Measurements from ENCODE around the gene MAN2A2.
"Not testable (repeated sequence)": the region's sequence is repeated elsewhere in the genome, so short reads cannot be mapped to it uniquely, and the experiment has no call there.

Gene MAN2A2

GRCh38 chr15:90871716-90872485 lies 31.2 kb upstream of the MAN2A2 start:
- peak in 1 of 6 experiments; percentile 24 for DNase-seq

GRCh38 chr15:90872486-90873184 lies 30.5 kb upstream of the MAN2A2 start:
- no peak for DNase-seq

GRCh38 chr15:90873488-90873997 lies 29.6 kb upstream of the MAN2A2 start:
- DNase-seq, result no peak

GRCh38 chr15:90873998-90874605 lies 29.0 kb upstream of the MAN2A2 start:
- DNase-seq, result no peak

- DNase-seq, result not testable (repeated sequence)
Observed at GRCh38 chr15:90874986-90875385, 28.1 kb upstream of the MAN2A2 start.

GRCh38 chr15:90875549-90875981 lies 27.5 kb upstream of the MAN2A2 start:
- no peak for DNase-seq

- DNase-seq, result no peak
Observed at GRCh38 chr15:90876046-90876445, 27.1 kb upstream of the MAN2A2 start.

GRCh38 chr15:90876512-90877170 lies 26.5 kb upstream of the MAN2A2 start:
- no peak for DNase-seq

GRCh38 chr15:90877315-90877714 lies 25.8 kb upstream of the MAN2A2 start:
- no peak for DNase-seq

- no peak for DNase-seq
Observed at GRCh38 chr15:90877996-90878395, 25.1 kb upstream of the MAN2A2 start.

GRCh38 chr15:90878660-90879059 lies 24.4 kb upstream of the MAN2A2 start:
- DNase-seq, result no peak

GRCh38 chr15:90879730-90880366 lies 23.3 kb upstream of the MAN2A2 start:
- DNase-seq, result no peak

GRCh38 chr15:90880381-90881145 lies 22.5 kb upstream of the MAN2A2 start:
- DNase-seq, result no peak

- DNase-seq, result no peak
Observed at GRCh38 chr15:90881181-90881977, 21.7 kb upstream of the MAN2A2 start.

GRCh38 chr15:90881978-90882721 lies 21.0 kb upstream of the MAN2A2 start:
- DNase-seq, result no peak

GRCh38 chr15:90882781-90883525 lies 20.1 kb upstream of the MAN2A2 start:
- DNase-seq, result no peak

- no peak for DNase-seq
Observed at GRCh38 chr15:90883526-90883975, 19.6 kb upstream of the MAN2A2 start.

GRCh38 chr15:90883976-90884718 lies 19.0 kb upstream of the MAN2A2 start, which contains the start of gene FES:
Gene FES (plus strand): TSS chr15:90884504. CDS start chr15:90885046, 542 bp downstream.
- no peak for DNase-seq

All from stimulated activated naive CD4-positive, alpha-beta T cell (primary cell).